ENCODE results near the gene MPPED2.

GRCh38 chr11:30431127-30431814 is 154.9 kb downstream of the MPPED2 start:
- TF ChIP-seq CTCF (IDR thresholded peaks at IDR 0.05) (no peak), POLR2A (IDR thresholded peaks at IDR 0.05) (no peak)
